OCI-LY3 (cell line): Measurements from ENCODE around the gene JRKL.

Experiments used
- EZH2phosphoT487 ChIP-seq: fragments of 200-600 bp; shearing (Covaris generic); IDR thresholded peaks from 2 replicates; pipeline ENCODE4 v1.6.1; 2018; ENCODE audit warnings: antibody characterized with exemption, mixed run types, low read depth
- TF ChIP-seq, protein P1 (sequence below): fragments of 200-600, 300-600 bp; sonication (generic); IDR thresholded peaks from 2 replicates; pipeline ENCODE4 v1.5.1; 2014; ENCODE audit warnings: antibody characterized with exemption, low read length, low read depth

DNA sequence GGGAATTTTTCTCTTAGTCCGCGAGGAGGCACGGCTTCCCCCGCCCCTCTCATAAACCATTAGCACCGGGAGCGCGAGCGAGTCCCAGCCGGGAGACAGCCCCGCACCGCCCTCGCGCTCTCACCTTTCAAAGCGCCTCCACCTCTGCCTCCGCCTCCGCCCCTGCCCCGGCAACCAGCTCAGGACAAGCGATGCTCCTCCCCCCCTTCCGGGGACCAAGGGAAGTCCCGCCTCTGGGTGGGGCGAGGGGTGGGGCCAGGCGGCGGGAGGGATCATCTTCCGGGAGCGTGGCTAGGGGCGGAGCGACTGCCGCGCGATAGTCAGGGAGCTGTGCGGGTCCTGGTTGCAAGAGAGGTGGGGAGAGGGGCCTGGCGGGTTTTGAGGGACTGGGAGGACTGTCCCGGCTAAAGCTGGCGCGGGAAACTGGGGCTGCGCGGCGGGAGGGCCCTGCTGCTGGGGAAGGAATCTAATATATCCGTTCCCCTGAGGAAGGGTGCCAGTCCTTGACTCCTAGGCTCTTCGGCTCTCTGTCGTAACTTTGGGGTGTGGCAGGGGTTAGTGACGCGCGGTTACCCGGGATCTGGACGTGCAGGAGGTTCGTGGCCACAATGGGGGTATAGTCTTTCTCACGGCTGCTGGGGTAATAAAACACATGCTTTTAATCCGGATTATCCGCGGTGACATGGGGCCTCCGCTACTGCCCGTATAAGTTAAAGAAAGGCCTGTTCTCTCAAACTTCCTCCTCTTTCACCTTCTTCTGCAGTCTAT lies at the start of gene JRKL, which contains the start of gene CCDC82:
- no peak for TF ChIP-seq EZH2phosphoT487
- TF ChIP-seq, protein P1, sequence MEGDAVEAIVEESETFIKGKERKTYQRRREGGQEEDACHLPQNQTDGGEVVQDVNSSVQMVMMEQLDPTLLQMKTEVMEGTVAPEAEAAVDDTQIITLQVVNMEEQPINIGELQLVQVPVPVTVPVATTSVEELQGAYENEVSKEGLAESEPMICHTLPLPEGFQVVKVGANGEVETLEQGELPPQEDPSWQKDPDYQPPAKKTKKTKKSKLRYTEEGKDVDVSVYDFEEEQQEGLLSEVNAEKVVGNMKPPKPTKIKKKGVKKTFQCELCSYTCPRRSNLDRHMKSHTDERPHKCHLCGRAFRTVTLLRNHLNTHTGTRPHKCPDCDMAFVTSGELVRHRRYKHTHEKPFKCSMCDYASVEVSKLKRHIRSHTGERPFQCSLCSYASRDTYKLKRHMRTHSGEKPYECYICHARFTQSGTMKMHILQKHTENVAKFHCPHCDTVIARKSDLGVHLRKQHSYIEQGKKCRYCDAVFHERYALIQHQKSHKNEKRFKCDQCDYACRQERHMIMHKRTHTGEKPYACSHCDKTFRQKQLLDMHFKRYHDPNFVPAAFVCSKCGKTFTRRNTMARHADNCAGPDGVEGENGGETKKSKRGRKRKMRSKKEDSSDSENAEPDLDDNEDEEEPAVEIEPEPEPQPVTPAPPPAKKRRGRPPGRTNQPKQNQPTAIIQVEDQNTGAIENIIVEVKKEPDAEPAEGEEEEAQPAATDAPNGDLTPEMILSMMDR: no peak
